Glutamatergic neuron (in vitro differentiated cells): ENCODE data around the gene KMO. TPM values are rescaled to one million over a fixed set of nuclear protein-coding genes. Genes with fewer than 3 reads are reported as not detected.

Experiments used
- DNase-seq: peaks from one replicate; pipeline ENCODE4 v3.0.0; 2022
- H3K27ac Mint-ChIP-seq: one replicate; pipeline ENCODE4 v1.8.0; 2020; ENCODE audit warnings: mild to moderate bottlenecking, mixed read lengths, inconsistent platforms; ENCODE audit not compliant: unreplicated experiment
- H3K27me3 Mint-ChIP-seq: one replicate; pipeline ENCODE4 v1.8.0; 2020; ENCODE audit warnings: mild to moderate bottlenecking, moderate library complexity, mixed read lengths, inconsistent platforms; ENCODE audit not compliant: unreplicated experiment
- H3K36me3 Mint-ChIP-seq: one replicate; pipeline ENCODE4 v1.8.0; 2020; ENCODE audit warnings: mild to moderate bottlenecking, mixed read lengths, inconsistent platforms; ENCODE audit not compliant: unreplicated experiment
- H3K4me1 Mint-ChIP-seq: one replicate; pipeline ENCODE4 v1.8.0; 2020; ENCODE audit warnings: mild to moderate bottlenecking, low read depth, mixed read lengths, inconsistent platforms; ENCODE audit not compliant: unreplicated experiment
- H3K4me3 Mint-ChIP-seq: one replicate; pipeline ENCODE4 v1.8.0; 2020; ENCODE audit warnings: mild to moderate bottlenecking, mixed read lengths, inconsistent platforms; ENCODE audit not compliant: unreplicated experiment
- H3K9me3 Mint-ChIP-seq: one replicate; pipeline ENCODE4 v1.8.0; 2020; ENCODE audit warnings: mild to moderate bottlenecking, moderate library complexity, mixed read lengths, inconsistent platforms; ENCODE audit not compliant: unreplicated experiment
- CTCF ChIP-seq: fragments of 200-600 bp; sonication (generic); IDR thresholded peaks from one replicate; pipeline ENCODE4 v1.5.0; 2021; ENCODE audit not compliant: partially characterized antibody, unreplicated experiment
- total RNA-seq: library from RNA; stranded (reverse); fragmentation: NEBNext Ultra II Directional; extraction: Animal tissue kit (Norgen Biotek cat#: 25700); gene quantifications from one replicate; pipeline ENCODE4 v1.2.1, GENCODE V29; 2021; ENCODE audit not compliant: unreplicated experiment

The KMO gene
- total RNA-seq, 1 donor from 2014 or later: not detected

GRCh38 chr1:241607497-241607896 lies 75.3 kb downstream of the KMO start:
- no peak for TF ChIP-seq CTCF

DNA sequence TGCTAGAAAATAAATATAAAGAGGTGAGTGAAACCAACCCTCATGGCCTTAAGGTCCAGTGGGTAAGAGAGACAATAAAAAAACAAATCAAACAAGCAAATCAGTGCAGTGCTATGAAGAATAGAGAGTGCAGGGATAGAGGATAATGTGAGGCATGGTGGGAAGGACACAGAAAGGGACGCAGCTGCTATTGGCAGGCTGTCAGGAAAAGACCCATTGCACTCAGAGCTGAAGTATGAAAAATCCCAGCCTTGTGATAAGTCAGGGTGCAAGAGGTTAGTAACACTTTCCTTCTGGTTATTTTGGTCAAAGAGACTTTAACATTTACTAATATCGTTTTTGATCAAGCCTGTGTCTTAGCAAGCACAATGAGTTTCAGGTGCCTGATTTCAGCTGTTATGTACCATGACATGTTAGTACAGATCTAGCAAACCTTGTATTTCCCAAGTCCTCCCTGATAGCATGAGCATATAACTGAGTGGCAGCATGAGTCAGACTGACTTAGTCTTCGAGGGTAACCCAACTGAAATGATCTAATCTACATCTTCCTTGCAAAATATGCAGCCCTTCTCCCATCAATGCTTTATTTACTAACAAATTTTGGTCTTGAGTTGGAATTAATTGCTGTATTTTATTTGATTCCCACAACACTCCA lies 76.3 kb downstream of the KMO start:
- Mint-ChIP-seq H3K36me3 (no peaks in the 10 kb centered on the region), H3K9me3 (no peaks in the 10 kb centered on the region), H3K4me1 (no peaks in the 10 kb centered on the region), H3K4me3 (no peak overlapping the region), H3K27ac (no peak overlapping the region), H3K27me3 (no peaks in the 10 kb centered on the region)
- DNase-seq: no peak
- TF ChIP-seq CTCF: no peak

More at GRCh38 chr1:241607497-241607896, 75.3 kb downstream of the KMO start:
- Mint-ChIP-seq H3K4me1 (no peaks in the 10 kb centered on the region), H3K36me3 (no peaks in the 10 kb centered on the region), H3K4me3 (no peak overlapping the region), H3K27me3 (no peaks in the 10 kb centered on the region), H3K9me3 (no peaks in the 10 kb centered on the region), H3K27ac (no peak overlapping the region)
- DNase-seq: no peak

DNA sequence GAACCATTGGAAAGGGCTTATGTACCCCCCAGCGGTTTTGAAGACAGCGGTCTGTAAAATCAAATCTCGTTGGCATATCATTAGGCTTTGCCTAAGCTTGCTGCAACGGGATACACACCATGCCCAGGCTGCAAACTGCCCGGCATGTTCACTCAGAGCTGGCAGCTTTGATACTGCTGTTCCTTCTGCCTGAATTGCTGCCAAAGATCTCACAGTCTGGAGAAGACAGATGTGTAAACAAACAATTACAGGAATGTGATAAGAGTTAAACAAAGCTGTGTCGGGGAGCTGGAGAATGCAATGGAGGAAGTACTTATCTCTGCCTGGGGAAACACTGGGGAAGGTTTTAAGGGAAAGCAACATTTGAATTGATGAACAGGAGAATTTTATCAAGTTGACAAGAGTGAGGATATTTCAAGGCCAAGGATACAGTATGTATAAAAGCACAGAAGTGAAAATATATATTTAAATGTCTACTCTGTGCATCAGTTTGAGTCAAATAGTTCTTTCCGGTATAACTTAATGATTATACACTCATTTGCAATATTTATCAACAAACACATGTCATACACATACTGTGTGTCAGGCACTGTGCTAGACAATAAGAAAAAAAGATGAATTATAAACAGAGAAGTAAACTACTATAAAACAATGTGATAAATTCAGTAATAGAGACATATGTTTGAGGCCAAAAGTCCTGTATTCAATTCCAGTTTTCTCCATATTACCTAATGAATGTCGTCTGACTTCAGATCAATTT lies 78.1 kb downstream of the KMO start:
- no peak for DNase-seq
- TF ChIP-seq CTCF: no peak
- H3K4me1 Mint-ChIP-seq: no peaks in the 10 kb centered on the region

GRCh38 chr1:241611063-241611462 lies 78.9 kb downstream of the KMO start:
- no peaks in the 10 kb centered on the region for H3K36me3 Mint-ChIP-seq
- TF ChIP-seq CTCF: peak; percentile 82
- no peaks in the 10 kb centered on the region for H3K4me1 Mint-ChIP-seq
- no peak overlapping the region for H3K27ac Mint-ChIP-seq
- DNase-seq: no peak
- H3K27me3 Mint-ChIP-seq: no peaks in the 10 kb centered on the region
- H3K9me3 Mint-ChIP-seq: no peaks in the 10 kb centered on the region
- no peak overlapping the region for H3K4me3 Mint-ChIP-seq

More for the DNA sequence above, 78.1 kb downstream of the KMO start:
- Mint-ChIP-seq H3K36me3 (no peaks in the 10 kb centered on the region), H3K4me3 (no peak overlapping the region), H3K9me3 (no peaks in the 10 kb centered on the region), H3K27me3 (no peaks in the 10 kb centered on the region), H3K27ac (no peak overlapping the region)

DNA sequence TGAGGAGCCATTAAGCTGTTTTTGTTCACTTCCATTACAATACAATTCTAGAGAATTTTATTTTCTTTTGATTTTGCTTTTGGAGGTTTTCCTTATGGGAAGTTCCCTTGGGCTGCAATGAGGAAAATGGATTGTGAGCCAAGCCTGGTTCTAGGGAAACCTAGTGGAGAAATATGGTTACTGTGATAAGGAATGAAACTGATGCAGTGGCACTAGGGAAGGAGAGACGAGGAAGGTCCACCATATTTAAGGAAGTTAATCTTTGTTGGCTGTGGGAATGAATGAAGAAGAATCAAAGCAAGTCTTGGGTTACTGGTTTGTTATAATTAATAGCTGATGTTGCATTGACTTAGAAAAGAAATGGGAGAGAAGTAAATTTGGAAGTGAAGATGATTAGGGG lies 79.6 kb downstream of the KMO start:
- no peak for DNase-seq
- Mint-ChIP-seq H3K4me1 (no peaks in the 10 kb centered on the region), H3K36me3 (no peaks in the 10 kb centered on the region), H3K4me3 (no peak overlapping the region), H3K27me3 (no peaks in the 10 kb centered on the region), H3K27ac (no peak overlapping the region), H3K9me3 (no peaks in the 10 kb centered on the region)
- no peak for TF ChIP-seq CTCF
